K562 (cell line): ENCODE measurements around the gene ZNF229. TPM values are rescaled to one million over a fixed set of nuclear protein-coding genes. Genes with fewer than 3 reads are reported as not detected.

Source experiments
- E2F6 ChIP-seq, 2 experiments: IDR thresholded peaks; 2 replicates each; pipeline ENCODE4 v1.6.1; 2011; ENCODE audit warnings: borderline replicate concordance in 1 of 2, control low read depth in 1 of 2, low read depth in 1 of 2, low read length in 1 of 2, mild to moderate bottlenecking in 1 of 2, mixed read lengths in 1 of 2, moderate library complexity in 1 of 2; ENCODE audit not compliant: insufficient read depth in 1 of 2, insufficient read length in 1 of 2, poor library complexity in 1 of 2, severe bottlenecking in 1 of 2; ENCODE audit errors: extremely low read depth in 1 of 2
- HNRNPK ChIP-seq: fragments of 200-400 bp; formaldehyde crosslinking; IDR thresholded peaks from one replicate; pipeline ENCODE4 v1.6.1; 2018; ENCODE audit warnings: mild to moderate bottlenecking, low read depth, low read length; ENCODE audit not compliant: poor library complexity, severe bottlenecking
- KDM1A ChIP-seq, 2 experiments: fragments of 450-650 bp; IDR thresholded peaks; 2 replicates each; pipeline ENCODE4 v1.6.1; 2016; ENCODE audit warnings: mild to moderate bottlenecking in 2 of 2
- KLF16 ChIP-seq: IDR thresholded peaks from 2 replicates; pipeline ENCODE4 v1.6.1; 2016; ENCODE audit warnings: antibody characterized with exemption
- PRMT5 ChIP-seq: sonication (generic); formaldehyde crosslinking; IDR thresholded peaks from 2 replicates; pipeline ENCODE4 v1.5.0; 2020; ENCODE audit warnings: missing genetic modification reagents
- TAF15 ChIP-seq: fragments of 200-400 bp; formaldehyde crosslinking; IDR thresholded peaks from 2 replicates; pipeline ENCODE4 v1.6.1; 2017; ENCODE audit warnings: mild to moderate bottlenecking, low read depth, low read length, moderate library complexity
- YY1 ChIP-seq, 3 experiments: IDR thresholded peaks; 2 replicates each; pipeline ENCODE4 v1.6.1; 2011; ENCODE audit warnings: low read length in 2 of 3, mild to moderate bottlenecking in 2 of 3, moderate library complexity in 2 of 3, borderline replicate concordance in 1 of 3, control low read depth in 1 of 3, low read depth in 1 of 3; ENCODE audit not compliant: insufficient read depth in 3 of 3, insufficient replicate concordance in 2 of 3, control insufficient read depth in 1 of 3, insufficient read length in 1 of 3; ENCODE audit errors: extremely low read depth in 1 of 3
- ZBTB40 ChIP-seq, 2 experiments: fragments of 450-650 bp in 1 of 2; sonication (generic) in 1 of 2; formaldehyde crosslinking in 1 of 2; IDR thresholded peaks; 2 replicates each; pipeline versions ENCODE4 v1.7.1 to v1.9.0; 2016 to 2022; ENCODE audit warnings: inconsistent platforms in 1 of 2, mild to moderate bottlenecking in 1 of 2, missing genetic modification reagents in 1 of 2
- ZNF133 ChIP-seq: fragments of 250-450 bp; sonication (Bioruptor Pico); IDR thresholded peaks from 2 replicates; pipeline ENCODE4 v1.4.0; 2020; ENCODE audit warnings: mild to moderate bottlenecking
- ZNF143 ChIP-seq: sonication (generic); formaldehyde crosslinking; IDR thresholded peaks from 2 replicates; pipeline ENCODE4 v1.9.0; 2022; ENCODE audit warnings: mild to moderate bottlenecking, missing genetic modification reagents
- polyA plus RNA-seq, 8 experiments: library from polyadenylated mRNA; depleted of rRNA in 4 of 8; stranded (reverse) in 5 of 8; unstranded in 3 of 8; fragments of >200 nt; fragmentation: Nextera tagmentation in 2 of 8; fragmentation: Illumina TruSeq in 1 of 8; extraction: Ambion mirVana in 2 of 8; extraction: Trizol in 1 of 8; gene quantifications; 2 replicates each; pipeline versions ENCODE4 v1.2.1 to v1.2.3, GENCODE V29; 2011 to 2014; ENCODE audit warnings: inconsistent platforms in 1 of 8, missing spikeins in 1 of 8
- total RNA-seq, 7 experiments: library from RNA; depleted of rRNA in 6 of 7; stranded (reverse); fragments of >200 nt in 6 of 7; fragmentation: Illumina TruSeq in 2 of 7; extraction: Trizol in 2 of 7; gene quantifications; 2 replicates each; pipeline versions ENCODE4 v1.2.1 to v1.2.3, GENCODE V29; 2011 to 2021; ENCODE audit warnings: low replicate concordance in 1 of 7

The ZNF229 gene
- total and polyA plus RNA-seq, 9 of the 15 experiments (the other 6 are each of a cell fraction or from before 2014, with no cell fraction given), result 0.31 to 2.4 (median 0.74) TPM

- no peak for TF ChIP-seq ZNF133 (CRISPR knock-in tag)
- TF ChIP-seq KDM1A (IDR thresholded peaks at IDR 0.05), result no peak
- peak in 2 of 3 experiments; percentile 64 to 86 for TF ChIP-seq YY1 (IDR thresholded peaks at IDR 0.05; ENCODE audit: borderline replicate concordance in 1 of 3, control insufficient read depth in 1 of 3, extremely low read depth in 1 of 3, insufficient read depth in 3 of 3, insufficient read length in 1 of 3, insufficient replicate concordance in 2 of 3, low read depth in 1 of 3, low read length in 2 of 3)
- TF ChIP-seq ZBTB40 (IDR thresholded peaks at IDR 0.05), result peak; percentile 43; the same call in 1 of the 2 replicates
- no peak for TF ChIP-seq ZBTB40 (CRISPR knock-in tag; IDR thresholded peaks at IDR 0.05)
- no peak for TF ChIP-seq HNRNPK
- no peak for TF ChIP-seq TAF15
- TF ChIP-seq ZNF143 (CRISPR knock-in tag), result peak; percentile 66; the same call in 1 of the 2 replicates
- TF ChIP-seq KLF16, result no peak
- TF ChIP-seq E2F6 (IDR thresholded peaks at IDR 0.05; ENCODE audit: borderline replicate concordance in 1 of 2, extremely low read depth in 1 of 2, insufficient read depth in 1 of 2, insufficient read length in 1 of 2, low read depth in 1 of 2, low read length in 1 of 2, poor library complexity in 1 of 2, severe bottlenecking in 1 of 2), result peak in 1 of 2 experiments; percentile 36
- no peak for TF ChIP-seq PRMT5 (CRISPR knock-in tag)
These were observed 46.8 kb downstream of the ZNF229 start, which contains the start of gene ZNF285 (continued) for GRCh38 chr19:44401139-44402115.
